NCI-H1092 treated with DMSO at 0.1 percent for 48 hours (cell line): Measurements from ENCODE around the gene RRP1.

Experiments
- DNase-seq: peaks from one replicate; lab custom pipeline; 2025; lab: John Stamatoyannopoulos, UW

RRP1 gene

GRCh38 chr21:43758811-43759210 is 30.6 kb upstream of the RRP1 start:
- DNase-seq = no peak

- no peak for DNase-seq
Measured at GRCh38 chr21:43759651-43760050, 29.7 kb upstream of the RRP1 start.

- no peak for DNase-seq
Measured at GRCh38 chr21:43760391-43760958, 28.9 kb upstream of the RRP1 start.

GRCh38 chr21:43761886-43762285 is 27.5 kb upstream of the RRP1 start:
- DNase-seq = no peak

GRCh38 chr21:43762303-43763128 is 26.9 kb upstream of the RRP1 start:
- DNase-seq = no peak

GRCh38 chr21:43763901-43764523 is 25.4 kb upstream of the RRP1 start:
- no peak for DNase-seq

GRCh38 chr21:43764576-43765495 is 24.5 kb upstream of the RRP1 start:
- no peak for DNase-seq

- no peak for DNase-seq
Measured at GRCh38 chr21:43766734-43767497, 22.5 kb upstream of the RRP1 start.

GRCh38 chr21:43767498-43767983 is 21.8 kb upstream of the RRP1 start:
- DNase-seq = no peak

GRCh38 chr21:43767984-43768867 is 21.2 kb upstream of the RRP1 start:
- DNase-seq = no peak

- no peak for DNase-seq
Measured at GRCh38 chr21:43768868-43769167, 20.6 kb upstream of the RRP1 start.

- DNase-seq = no peak
Measured at GRCh38 chr21:43769325-43769958, 19.9 kb upstream of the RRP1 start.

GRCh38 chr21:43770066-43770655 is 19.2 kb upstream of the RRP1 start:
- no peak for DNase-seq

- DNase-seq = no peak
Measured at GRCh38 chr21:43771199-43771675, 18.1 kb upstream of the RRP1 start.

- DNase-seq = no peak
Measured at GRCh38 chr21:43771698-43772424, 17.5 kb upstream of the RRP1 start.

GRCh38 chr21:43772425-43772821 is 17.0 kb upstream of the RRP1 start:
- no peak for DNase-seq

GRCh38 chr21:43774163-43774562 is 15.2 kb upstream of the RRP1 start:
- DNase-seq = no peak

- no peak for DNase-seq
Measured at GRCh38 chr21:43775190-43775589, 14.2 kb upstream of the RRP1 start.
